NB4 (cell line): ENCODE measurements around the gene RIOX2.

Experiments used
- CTCF ChIP-seq: IDR thresholded peaks from one replicate; pipeline ENCODE4 v1.5.1; 2012; ENCODE audit warnings: low read depth, low read length
- MAX ChIP-seq: IDR thresholded peaks from 2 replicates; pipeline ENCODE4 v1.6.1; 2011; ENCODE audit warnings: low read depth, low read length
- MYC ChIP-seq: IDR thresholded peaks from 2 replicates; pipeline ENCODE4 v1.6.1; 2011; ENCODE audit warnings: low read depth, low read length
- POLR2A ChIP-seq: IDR thresholded peaks from 2 replicates; pipeline ENCODE4 v1.6.1; 2011; ENCODE audit warnings: mild to moderate bottlenecking; ENCODE audit not compliant: insufficient read length; ENCODE audit errors: extremely low read depth

- TF ChIP-seq POLR2A (no peak), CTCF (no peak), MAX (no peak), MYC (no peak)
Observed at GRCh38 chr3:97939401-97939800, 32.8 kb downstream of the RIOX2 start.
